SU-DHL-6 (cell line): ENCODE results near the gene SELENON.

Source experiments
- EZH2phosphoT487 ChIP-seq: fragments of 200-600 bp; sonication (generic), shearing (Covaris generic); conservative IDR thresholded peaks from 2 replicates; pipeline ENCODE4 v1.6.1; 2018; ENCODE audit warnings: mild to moderate bottlenecking, antibody characterized with exemption, low read length, moderate library complexity, mixed read lengths
- TF ChIP-seq, protein P1 (sequence below): fragments of 200-600 bp; sonication (generic); IDR thresholded peaks from one replicate; pipeline ENCODE4 v1.5.1; 2017; ENCODE audit warnings: antibody characterized with exemption, mild to moderate bottlenecking, low read length, moderate library complexity; ENCODE audit not compliant: insufficient read depth, poor library complexity, severe bottlenecking

DNA sequence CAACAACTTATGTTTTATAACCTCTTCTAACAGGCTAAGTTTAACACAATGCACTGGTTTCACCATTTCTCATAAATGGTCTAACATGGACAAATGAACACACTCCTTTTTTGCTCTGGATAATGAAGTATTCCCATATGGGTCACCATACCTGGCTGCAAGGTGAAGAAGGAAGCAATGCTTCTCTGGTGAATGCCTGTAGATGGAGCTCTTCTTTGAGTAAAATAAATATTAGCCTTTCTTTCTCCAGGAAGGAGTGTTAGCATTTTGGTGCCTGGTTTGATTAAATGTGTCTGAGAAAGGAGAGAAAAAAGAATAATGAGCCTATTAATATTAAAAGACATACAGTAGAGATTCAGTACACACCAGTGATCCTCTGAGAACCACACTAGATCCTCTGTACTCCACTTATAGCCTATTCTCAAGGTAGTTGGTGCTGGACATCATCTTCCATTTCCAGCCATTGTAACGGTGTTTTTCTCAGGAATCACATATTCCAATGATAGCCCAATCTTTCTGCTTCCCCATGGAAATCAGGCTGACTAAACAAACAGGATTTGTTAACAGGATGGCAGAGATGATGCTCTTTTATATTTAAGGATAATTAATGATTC lies 37.4 kb downstream of the SELENON start:
- no peak for TF ChIP-seq EZH2phosphoT487
- TF ChIP-seq, protein P1, sequence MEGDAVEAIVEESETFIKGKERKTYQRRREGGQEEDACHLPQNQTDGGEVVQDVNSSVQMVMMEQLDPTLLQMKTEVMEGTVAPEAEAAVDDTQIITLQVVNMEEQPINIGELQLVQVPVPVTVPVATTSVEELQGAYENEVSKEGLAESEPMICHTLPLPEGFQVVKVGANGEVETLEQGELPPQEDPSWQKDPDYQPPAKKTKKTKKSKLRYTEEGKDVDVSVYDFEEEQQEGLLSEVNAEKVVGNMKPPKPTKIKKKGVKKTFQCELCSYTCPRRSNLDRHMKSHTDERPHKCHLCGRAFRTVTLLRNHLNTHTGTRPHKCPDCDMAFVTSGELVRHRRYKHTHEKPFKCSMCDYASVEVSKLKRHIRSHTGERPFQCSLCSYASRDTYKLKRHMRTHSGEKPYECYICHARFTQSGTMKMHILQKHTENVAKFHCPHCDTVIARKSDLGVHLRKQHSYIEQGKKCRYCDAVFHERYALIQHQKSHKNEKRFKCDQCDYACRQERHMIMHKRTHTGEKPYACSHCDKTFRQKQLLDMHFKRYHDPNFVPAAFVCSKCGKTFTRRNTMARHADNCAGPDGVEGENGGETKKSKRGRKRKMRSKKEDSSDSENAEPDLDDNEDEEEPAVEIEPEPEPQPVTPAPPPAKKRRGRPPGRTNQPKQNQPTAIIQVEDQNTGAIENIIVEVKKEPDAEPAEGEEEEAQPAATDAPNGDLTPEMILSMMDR: peak; percentile 35
